DOHH2 (cell line): ENCODE measurements around the gene SULT2B1.

Experiments
- EZH2phosphoT487 ChIP-seq: fragments of 200-600 bp; sonication (generic); IDR thresholded peaks from 2 replicates; pipeline ENCODE4 v1.6.1; 2017; ENCODE audit warnings: borderline replicate concordance, mild to moderate bottlenecking, antibody characterized with exemption, low read length, moderate library complexity, mixed read lengths
- TF ChIP-seq, protein P1 (sequence below): fragments of 200-600 bp; sonication (generic); IDR thresholded peaks from one replicate; pipeline ENCODE4 v1.5.1; 2014; ENCODE audit warnings: antibody characterized with exemption, mild to moderate bottlenecking, low read depth, low read length; ENCODE audit not compliant: poor library complexity, severe bottlenecking

DNA sequence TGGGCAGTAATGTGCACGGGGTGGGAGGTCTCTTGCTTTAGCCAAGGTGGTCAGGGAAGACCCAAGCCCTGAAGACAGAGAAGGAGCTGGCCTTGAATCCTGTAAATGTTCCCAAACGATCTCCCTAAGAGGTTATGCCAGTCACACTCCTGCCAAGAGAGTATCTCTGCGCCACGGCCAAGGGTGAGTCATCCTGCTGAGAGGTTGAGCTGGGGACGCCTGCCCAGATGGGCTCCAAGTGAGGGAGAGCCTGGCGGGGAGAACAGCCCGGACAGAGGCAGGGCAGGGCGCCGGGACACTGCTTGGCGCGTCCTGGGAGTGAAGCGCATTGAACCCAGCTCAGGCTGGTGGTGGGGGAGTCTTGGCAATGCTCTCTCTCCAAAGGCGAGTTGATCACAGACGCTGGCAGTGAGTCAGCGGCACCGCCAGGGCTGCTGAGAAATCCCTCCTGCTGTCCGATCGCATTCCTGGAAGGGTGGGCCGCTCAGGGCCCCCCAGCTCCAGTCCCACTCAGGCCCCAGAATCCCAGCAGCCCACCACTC is 16.4 kb downstream of the SULT2B1 start:
- no peak for TF ChIP-seq EZH2phosphoT487
- TF ChIP-seq, protein P1, sequence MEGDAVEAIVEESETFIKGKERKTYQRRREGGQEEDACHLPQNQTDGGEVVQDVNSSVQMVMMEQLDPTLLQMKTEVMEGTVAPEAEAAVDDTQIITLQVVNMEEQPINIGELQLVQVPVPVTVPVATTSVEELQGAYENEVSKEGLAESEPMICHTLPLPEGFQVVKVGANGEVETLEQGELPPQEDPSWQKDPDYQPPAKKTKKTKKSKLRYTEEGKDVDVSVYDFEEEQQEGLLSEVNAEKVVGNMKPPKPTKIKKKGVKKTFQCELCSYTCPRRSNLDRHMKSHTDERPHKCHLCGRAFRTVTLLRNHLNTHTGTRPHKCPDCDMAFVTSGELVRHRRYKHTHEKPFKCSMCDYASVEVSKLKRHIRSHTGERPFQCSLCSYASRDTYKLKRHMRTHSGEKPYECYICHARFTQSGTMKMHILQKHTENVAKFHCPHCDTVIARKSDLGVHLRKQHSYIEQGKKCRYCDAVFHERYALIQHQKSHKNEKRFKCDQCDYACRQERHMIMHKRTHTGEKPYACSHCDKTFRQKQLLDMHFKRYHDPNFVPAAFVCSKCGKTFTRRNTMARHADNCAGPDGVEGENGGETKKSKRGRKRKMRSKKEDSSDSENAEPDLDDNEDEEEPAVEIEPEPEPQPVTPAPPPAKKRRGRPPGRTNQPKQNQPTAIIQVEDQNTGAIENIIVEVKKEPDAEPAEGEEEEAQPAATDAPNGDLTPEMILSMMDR = no peak
